GM18951 (cell line): ENCODE data around the gene RAB3D.

ENCODE experiments used
- POLR2A ChIP-seq: IDR thresholded peaks from 4 replicates; pipeline ENCODE4 v1.6.1; 2011; ENCODE audit warnings: mild to moderate bottlenecking; ENCODE audit not compliant: insufficient read length, insufficient read depth; ENCODE audit errors: extremely low read depth
- in situ Hi-C: fragments of 300-500 bp; cut with MboI; formaldehyde crosslinking; loops from one replicate; pipeline ENCODE4 v1.12.0; 2022; ENCODE audit warnings: low sequenced_read_pairs, mixed read lengths, inconsistent platforms; ENCODE audit not compliant: unreplicated experiment

The RAB3D gene

GRCh38 chr19:11290256-11290655 lies 49.2 kb downstream of the RAB3D start:
- in situ Hi-C loops: no loop called here
- TF ChIP-seq POLR2A: no peak

- TF ChIP-seq POLR2A: no peak
- in situ Hi-C loops: no loop called here
These were observed 51.1 kb downstream of the RAB3D start for GRCh38 chr19:11288349-11288748.

GRCh38 chr19:11286312-11286974 lies 53.0 kb downstream of the RAB3D start:
- no peak for TF ChIP-seq POLR2A
- in situ Hi-C loops: no loop called here

GRCh38 chr19:11284515-11284914 lies 54.9 kb downstream of the RAB3D start:
- TF ChIP-seq POLR2A: no peak
- in situ Hi-C loops: no loop called here

- no peak for TF ChIP-seq POLR2A
These were observed 58.0 kb downstream of the RAB3D start for GRCh38 chr19:11281356-11282049.

GRCh38 chr19:11279505-11280236 lies 59.8 kb downstream of the RAB3D start:
- no peak for TF ChIP-seq POLR2A
- in situ Hi-C loops: no loop called here

More at GRCh38 chr19:11281356-11282049, 58.0 kb downstream of the RAB3D start:
- in situ Hi-C loops: no loop called here

GRCh38 chr19:11278670-11279069 lies 60.8 kb downstream of the RAB3D start:
- in situ Hi-C loops: no loop called here
- TF ChIP-seq POLR2A: no peak

GRCh38 chr19:11274533-11275086 lies 64.8 kb downstream of the RAB3D start:
- in situ Hi-C loops: no loop called here

GRCh38 chr19:11273989-11274388 lies 65.5 kb downstream of the RAB3D start:
- TF ChIP-seq POLR2A: no peak

More at GRCh38 chr19:11274533-11275086, 64.8 kb downstream of the RAB3D start:
- no peak for TF ChIP-seq POLR2A

GRCh38 chr19:11273296-11273695 lies 66.2 kb downstream of the RAB3D start:
- TF ChIP-seq POLR2A: no peak
- in situ Hi-C loops: no loop called here

More at GRCh38 chr19:11273989-11274388, 65.5 kb downstream of the RAB3D start:
- in situ Hi-C loops: no loop called here
